Nucleus accumbens (tissue), 56 donors: ENCODE results near the gene YBX3.
"Not testable (repeated sequence)": the region's sequence is repeated elsewhere in the genome, so short reads cannot be mapped to it uniquely, and the experiment has no call there.

Experiments used
- DNase-seq, 56 donors: peaks; one replicate each; lab custom pipeline; 2025; lab: John Stamatoyannopoulos, UW

The YBX3 gene

DNA sequence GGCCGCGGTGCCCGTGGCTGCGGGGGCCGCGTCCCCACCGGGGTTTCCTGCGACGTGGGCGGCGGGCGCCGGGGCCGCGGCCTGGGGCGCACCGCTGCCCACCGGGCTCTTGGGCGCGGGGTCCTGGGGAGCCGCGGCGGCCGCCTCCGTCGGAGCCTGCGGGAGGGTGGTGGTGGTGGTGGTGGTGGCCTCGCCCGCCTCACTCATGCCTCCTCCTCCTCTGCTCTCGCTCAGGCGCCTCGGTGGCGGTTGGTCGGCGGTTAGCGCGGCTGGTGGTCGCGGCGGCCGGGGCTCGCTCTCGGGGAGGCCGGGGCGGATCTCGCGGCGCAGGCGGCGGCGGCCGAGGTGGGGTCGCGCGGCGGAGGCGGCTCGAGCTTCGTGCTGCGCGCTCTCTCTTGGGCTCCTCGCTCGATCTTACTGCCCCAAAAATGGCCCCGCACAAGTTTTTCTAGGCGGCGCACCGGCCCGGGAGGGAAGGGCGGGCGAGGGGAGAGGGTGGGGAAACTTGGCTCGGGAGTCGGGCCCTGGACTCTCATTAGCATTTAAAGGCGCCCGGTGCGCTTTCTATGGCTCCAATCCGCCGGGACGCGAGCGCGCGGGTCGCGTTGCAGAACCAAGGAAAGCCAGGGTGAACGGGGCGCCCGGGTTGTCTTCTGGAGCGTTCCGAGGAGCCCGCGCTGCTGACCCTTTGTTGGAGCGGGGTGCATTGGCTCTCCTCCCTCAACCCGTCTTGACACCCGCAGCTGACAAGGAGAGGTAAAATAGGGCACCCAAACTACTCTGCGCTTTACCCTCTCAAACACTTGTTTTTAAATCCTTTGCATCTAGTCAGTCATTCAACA, at the start of gene YBX3:
Gene YBX3 (minus strand): TSS at position 419 of the 842 bp plus-strand sequence. CDS start 212 bp downstream, at position 207.
- DNase-seq, result peak in 52 of 56 donors; percentile 7 to 76 (median 35)

DNA sequence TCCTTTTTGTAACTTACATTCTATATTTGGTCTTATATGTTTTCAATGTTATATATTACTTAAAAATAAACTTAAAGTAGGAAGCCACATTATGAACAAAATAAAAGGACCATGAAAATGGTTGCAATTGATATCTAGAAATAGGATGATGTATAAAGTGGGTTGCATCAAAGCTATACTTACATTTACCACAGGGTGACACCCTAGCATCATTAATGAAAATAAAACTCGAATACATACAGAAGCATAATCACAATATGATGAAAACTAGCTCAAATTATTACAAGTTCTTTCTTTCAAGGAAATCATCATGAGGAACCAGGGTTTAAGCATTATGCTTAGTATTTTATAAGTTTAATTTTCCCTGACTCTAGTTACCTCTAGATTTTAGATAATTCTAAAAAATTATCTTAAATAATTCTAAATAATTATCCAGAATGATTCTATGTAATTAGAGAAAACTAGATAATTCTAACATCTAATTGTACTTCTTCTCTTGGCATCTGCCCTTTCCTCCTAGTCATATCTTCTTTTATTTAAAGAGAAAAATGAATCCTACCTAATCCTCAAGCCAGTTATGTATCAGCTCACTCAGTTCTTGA, 48.1 kb upstream of the YBX3 start:
- no peak for DNase-seq

- DNase-seq, result no peak
Observed at GRCh38 chr12:10759657-10760056, 36.5 kb upstream of the YBX3 start.

GRCh38 chr12:10756194-10756593, 33.1 kb upstream of the YBX3 start:
- DNase-seq, result no peak

- no peak for DNase-seq
Observed at GRCh38 chr12:10753059-10753458, 29.9 kb upstream of the YBX3 start.

DNA sequence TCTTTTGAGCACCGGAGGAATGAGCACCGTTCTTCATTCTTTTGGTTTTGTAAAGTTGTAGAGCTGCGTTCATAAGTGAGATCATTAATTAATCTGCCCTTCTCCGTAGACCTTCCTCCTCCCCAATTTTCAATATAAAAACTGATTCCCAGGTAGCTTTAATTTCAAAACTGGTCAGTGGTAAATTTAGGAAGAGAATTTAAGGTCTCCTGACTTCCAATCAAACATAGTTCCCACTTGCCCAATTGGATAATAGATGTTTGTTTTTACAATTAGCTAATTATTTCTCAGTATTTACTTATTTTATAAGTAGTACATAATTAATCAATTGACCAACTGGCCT, 27.2 kb upstream of the YBX3 start:
- peak in 1 of 56 donors; percentile 10 for DNase-seq

GRCh38 chr12:10749700-10750384, 26.7 kb upstream of the YBX3 start:
- DNase-seq, result peak in 51 of 56 donors; percentile 2 to 89 (median 59)

DNA sequence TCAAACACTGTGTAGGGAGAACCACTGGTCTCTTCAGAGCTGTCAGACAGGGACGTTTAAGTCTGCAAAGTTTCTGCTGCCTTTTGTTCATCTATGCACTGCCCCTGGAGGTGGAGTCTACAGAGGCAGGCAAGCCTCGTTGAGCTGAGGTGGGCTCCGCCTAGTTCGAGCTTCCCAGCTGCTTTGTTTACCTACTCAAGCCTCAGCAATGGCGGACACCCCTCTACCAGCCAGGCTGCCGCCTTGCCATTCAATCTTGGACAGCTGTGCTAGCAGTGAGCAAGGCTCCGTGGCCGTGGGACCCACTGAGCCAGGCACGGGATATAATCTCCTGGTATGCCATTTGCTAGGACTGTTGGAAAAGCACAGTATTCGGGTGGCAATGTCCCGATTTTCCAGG, 24.6 kb upstream of the YBX3 start:
- DNase-seq, result no peak

DNA sequence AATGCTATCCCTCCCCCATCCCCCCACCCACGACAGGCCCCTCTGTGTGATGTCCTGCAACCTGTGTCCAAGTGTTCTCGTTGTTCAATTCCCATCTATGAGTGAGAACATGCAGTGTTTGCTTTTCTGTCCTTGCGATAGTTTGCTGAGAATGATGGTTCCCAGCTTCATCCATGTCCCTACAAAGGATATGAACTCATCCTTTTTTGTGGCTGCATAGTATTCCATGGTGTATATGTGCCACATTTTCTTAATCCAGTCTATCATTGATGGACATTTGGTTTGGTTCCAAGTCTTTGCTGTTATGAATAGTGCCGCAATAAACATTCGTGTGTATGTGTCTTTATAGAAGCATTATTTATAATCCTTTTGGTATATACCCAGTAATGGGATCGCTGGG, 20.3 kb upstream of the YBX3 start:
- DNase-seq, result not testable (repeated sequence)

DNA sequence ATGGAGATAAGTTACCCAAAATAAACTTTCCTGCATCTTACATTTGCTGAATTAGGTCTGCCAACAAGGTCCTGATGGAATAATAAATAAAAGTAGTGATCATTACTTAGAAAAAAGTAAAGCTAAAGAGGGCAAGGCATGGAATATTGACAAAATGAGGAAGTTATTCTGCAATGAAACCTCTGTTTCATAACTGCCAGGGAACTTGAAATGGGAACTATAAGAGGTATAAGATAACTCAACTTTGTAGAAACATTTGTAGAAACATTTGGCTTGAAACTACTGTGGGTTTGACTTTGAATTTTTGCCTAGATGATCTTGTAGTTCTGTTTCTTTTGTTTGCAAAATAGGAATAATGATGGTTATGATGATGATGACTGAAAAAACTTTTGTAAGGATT, 18.7 kb upstream of the YBX3 start:
- no peak for DNase-seq

DNA sequence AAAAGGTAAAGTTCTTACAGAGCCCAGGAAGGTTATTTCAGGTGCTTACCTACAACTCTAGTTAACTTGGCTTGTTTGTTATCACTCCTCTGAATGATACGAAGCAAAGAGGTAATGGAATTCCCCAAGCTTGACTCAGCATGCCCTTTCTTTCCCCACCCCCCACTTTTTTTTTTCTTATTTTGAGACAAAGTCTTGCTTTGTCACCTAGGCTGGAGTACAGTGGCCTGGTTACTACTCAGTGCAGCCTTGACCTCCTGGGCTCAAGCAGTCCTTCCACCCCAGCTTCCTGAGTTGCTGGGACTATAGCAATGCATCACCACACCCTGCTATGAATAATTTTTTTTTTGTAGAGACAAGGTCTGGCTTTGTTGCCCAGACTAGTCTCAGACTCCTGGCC, 17.1 kb upstream of the YBX3 start:
- DNase-seq, result no peak

GRCh38 chr12:10739157-10740118, 16.3 kb upstream of the YBX3 start:
- no peak for DNase-seq

DNA sequence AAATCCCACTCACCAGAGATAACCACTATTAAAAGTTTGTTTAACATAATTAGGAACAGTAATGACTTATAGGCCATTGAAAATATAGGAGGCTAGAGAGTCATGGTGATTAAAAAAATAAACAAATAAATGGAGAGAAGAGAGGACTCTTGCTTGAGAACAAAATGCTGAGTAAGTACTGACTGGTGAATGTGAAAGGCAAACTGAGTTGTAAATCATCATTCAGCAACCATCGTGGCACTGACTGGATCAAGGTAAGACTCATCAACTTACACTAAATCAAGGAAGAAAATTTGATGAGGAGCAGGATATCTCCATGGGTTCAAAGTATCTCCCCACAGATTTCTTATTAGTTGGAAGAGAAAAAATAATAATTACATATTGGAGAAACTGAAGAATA, 14.1 kb upstream of the YBX3 start:
- DNase-seq, result no peak

GRCh38 chr12:10736463-10736862, 13.3 kb upstream of the YBX3 start:
- no peak for DNase-seq

GRCh38 chr12:10735428-10735827, 12.3 kb upstream of the YBX3 start:
- DNase-seq, result no peak

GRCh38 chr12:10732549-10732948, 9.4 kb upstream of the YBX3 start:
- no peak for DNase-seq

- DNase-seq, result no peak
Observed at GRCh38 chr12:10732066-10732465, 8.9 kb upstream of the YBX3 start.

DNA sequence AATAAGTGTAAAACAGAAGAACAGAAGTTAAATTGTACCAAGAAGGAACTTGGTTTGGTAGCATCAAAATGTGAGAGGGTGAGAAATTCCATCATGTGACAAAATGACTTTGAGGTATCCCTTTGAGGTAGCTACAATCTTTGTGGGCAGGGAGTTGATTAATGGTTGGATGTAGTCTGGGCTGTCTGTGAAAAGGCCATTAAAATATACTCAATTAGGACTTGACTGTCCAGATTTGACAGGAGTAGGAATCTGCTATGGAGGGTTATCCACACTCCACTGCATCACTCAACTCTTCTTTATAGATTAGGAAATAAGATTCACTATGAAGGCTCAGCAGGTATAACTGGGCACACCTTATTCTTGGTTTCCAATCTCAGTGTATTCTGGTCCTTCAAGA, 7.4 kb upstream of the YBX3 start:
- no peak for DNase-seq

DNA sequence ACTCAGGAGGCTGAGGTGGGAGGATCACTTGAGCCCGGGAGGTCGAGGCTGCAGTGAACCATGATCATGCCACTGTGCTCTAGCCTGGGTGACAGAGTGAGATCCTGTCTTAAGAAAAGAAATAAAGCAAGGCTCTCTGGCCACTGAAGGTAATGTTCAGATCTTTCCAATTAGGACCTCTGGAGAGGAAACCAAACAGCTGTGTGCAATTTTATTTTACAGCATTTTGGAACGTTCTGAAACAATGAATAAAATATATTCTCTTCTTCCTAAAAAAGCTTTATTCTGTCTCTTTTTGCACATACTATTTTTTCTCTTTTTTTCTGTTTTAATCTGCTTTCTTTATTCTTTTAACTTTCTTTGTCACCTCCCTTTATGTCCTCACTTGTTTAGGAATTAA, 5.0 kb upstream of the YBX3 start:
- DNase-seq, result no peak

DNA sequence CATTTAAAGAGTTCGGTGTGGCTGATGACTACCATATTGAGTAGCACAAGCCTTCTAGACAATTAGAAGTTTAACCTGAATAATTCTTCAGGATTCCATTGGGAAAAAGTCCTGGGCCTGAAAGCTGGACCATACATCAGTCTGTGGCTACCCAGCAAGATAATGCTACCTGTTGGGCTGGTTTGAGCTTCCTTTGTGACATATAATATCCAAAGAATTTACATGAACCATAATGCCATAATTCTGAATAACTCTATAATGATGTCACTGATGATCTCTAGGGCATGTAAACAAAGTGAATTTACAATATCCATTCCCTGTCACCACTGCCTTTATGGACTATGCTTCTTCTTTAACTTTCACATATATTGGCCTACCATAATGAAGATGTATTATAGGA, 3.8 kb upstream of the YBX3 start:
- no peak for DNase-seq

DNA sequence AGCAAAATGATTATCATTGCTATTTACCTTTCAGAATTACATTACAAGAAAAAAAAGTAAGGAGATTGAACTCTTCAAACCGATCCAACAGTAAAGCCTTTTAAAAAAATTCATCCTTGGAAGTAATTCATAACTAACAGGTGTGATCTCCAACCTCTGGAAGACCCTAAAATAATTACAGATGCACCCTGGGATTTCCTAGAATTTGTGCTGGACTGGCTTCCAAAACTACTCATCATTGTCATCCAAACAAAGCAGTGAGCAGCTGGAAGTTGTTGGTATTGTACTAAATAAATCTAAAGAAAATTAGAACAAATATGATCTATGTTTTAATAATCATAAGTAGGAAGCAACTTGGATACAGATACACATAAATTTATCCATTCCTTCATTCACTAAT, 1.9 kb upstream of the YBX3 start:
- DNase-seq, result no peak
